ENCODE data around the gene ABHD3.
"Not testable (repeated sequence)": the region's sequence is repeated elsewhere in the genome, so short reads cannot be mapped to it uniquely, and the experiment has no call there.

Gene ABHD3

DNA sequence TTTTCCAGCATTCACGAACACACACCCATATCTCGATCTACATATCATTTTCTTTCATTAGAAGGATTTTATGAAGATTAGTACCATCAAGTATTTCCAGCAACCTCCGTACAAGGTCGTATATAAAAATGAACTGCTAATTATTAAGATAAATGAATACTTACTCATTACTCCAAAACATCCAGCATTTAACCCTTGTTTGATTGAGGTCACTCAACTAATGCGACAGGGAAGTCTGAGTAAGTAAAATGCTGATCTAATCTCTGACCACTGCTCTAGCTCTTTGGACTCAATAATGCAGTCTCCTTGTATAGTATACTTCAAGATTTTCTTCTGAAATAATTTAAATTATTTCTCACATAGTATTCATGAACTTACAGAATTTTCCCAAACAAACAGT lies 2.0 kb downstream of the ABHD3 start:
- no peak for DNase-seq

DNA sequence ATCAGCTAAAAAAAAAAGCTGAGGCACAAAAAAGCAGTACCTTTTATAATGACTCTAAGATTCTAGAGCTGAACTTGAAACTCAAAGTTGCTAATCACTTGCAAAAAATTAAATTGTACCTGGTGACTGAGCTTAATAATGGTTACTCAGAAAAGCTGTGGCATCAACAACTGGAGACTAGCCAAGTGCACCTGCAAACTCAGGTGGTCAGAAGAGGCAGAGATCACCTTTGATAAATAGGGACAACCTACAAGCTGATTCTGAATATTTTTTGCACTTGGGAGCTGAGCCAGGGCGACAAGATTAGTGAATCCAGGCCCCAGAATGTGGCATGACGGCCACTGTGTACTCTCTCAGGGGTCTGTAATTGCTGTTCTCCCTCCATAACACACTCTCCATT lies 3.0 kb downstream of the ABHD3 start:
- DNase-seq: no peak

DNA sequence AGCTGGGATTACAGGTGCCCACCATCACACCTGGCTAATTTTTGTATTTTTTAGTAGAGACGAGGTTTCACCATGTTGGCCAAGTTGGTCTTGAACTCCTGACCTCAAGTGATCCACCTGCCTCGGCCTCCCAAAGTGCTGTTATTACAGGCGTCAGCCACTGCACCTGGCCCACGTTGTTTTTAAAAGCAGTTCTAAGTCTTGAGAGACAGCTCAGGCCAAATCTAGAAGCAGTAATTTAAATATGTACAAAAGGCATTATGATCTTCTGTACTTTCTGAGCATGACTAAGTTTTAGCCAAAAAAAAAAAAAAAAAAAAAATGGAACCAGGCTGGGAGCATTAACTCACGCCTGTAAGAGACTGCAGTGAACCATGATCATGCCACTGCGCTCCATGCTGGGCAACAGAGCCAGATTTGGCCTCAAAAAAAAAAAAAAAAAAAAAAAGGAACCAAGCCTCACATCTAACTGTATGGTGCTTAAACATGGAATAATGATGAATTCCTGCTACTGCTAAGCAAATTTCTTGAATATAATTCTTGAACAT lies 4.0 kb downstream of the ABHD3 start:
- no peak for DNase-seq

DNA sequence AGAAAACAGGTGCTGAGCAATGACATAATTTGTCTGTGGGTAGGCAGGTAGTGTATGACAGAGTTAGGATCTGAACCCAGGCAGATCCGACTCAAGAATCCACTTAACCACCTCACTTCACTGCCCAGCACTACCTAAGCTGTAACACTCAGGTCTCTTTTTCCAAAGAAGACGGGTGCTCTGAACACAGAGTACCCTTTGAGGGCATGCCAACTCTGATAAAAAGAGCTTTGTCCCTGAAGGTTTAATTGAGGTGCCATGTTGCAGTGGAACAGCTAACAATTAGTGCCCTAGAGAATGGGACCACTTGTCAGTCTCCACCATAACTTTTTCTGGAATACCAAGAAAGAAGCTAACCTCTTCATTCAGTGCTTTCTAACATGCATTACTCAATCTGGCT lies 11.3 kb downstream of the ABHD3 start:
- DNase-seq: no peak

DNA sequence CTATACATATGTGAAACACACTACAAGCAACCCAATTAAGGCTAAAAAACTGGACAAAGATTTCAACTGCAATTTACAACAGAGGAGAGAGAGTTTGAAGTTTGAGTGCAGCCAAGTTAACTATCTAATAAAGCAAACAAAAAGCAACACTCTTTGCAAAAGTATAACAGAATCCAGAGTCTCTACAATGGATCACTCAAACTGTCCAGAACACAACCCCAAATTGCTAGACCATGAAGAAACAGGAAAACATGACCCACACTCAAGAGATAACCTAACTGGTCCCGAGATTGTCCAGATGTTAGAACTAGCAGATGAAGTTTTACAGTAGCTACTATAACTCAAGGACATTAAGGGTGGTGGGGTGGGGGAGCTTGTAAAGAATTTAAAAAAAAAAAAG lies 14.8 kb downstream of the ABHD3 start:
- DNase-seq: no peak

DNA sequence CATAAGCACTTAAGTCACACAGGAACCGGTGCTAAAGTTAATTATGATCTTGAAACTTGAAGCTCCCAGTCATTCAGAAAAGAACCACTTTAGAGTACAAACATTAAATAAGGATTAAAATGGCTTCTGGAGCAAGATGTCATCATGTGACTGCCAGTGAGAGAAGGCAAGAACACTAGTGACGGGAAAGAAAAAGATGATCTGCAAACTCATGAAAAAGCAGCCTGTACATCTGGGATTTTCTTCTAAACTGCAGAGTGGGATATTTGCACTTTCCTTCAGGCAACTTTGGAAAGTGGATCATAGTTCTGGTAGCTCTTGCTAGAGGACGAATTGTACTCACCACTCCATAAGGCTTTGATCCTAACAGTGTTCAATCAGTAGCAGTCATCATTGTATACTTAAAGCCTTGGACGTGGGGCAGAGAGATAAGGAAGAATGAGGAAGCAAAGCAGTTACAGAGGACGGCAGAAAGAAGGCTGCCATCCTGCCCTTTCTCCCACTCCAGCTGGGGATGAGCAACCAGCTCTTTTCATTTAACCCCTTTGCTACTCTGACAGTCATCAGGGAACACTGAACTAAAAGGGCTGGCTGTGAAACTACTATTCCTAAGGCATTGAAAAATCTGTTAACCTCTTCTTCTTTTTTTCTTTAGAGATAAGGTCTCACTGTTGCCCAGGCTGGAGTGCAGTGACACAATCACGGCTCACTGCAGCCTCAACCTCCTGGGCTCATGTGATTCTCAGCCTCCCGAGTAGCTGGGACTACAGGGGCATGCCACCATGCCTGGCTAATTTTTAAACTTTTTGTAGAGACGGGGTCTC lies 18.1 kb downstream of the ABHD3 start:
- peak; percentile 52 for DNase-seq

DNA sequence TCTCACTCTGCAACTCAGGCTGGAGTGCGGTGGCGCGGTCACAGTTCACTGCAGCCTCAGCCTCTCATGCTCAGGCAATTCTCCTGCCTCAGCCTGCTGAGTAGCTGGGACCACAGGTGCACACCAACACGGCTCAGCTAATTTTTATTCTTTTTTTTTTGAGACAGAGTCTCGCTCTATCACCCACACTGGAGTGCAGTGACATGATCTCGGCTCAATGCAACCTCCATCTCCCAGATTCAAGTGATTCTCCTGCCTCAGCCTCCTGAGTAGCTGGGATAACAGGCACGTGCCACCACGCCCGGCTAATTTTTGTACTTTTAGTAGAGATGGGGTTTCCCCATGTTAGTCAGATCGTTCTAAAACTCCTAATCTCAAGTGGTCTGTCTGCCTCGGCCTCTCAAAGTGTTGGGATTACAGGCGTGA lies 19.0 kb downstream of the ABHD3 start:
- DNase-seq: not testable (repeated sequence)

DNA sequence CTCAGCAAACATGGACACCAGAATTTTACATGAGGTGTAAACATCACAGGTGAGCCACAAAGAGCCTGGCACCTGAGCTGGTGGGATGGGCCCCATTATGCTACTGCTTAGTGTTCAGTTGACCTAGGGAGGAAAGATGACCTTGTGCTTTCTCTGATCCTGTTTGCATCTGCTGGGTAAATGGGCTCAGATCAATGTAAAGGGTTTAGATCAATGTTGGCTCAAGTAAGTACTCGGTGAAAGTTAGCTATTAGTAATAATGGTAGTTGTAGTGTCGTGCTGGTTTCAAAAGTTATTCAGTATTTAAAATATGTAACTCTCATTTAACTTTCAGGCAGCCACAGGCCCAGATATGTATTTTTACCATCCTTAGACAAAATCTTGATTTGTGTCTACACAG lies 19.8 kb downstream of the ABHD3 start:
- no peak for DNase-seq

DNA sequence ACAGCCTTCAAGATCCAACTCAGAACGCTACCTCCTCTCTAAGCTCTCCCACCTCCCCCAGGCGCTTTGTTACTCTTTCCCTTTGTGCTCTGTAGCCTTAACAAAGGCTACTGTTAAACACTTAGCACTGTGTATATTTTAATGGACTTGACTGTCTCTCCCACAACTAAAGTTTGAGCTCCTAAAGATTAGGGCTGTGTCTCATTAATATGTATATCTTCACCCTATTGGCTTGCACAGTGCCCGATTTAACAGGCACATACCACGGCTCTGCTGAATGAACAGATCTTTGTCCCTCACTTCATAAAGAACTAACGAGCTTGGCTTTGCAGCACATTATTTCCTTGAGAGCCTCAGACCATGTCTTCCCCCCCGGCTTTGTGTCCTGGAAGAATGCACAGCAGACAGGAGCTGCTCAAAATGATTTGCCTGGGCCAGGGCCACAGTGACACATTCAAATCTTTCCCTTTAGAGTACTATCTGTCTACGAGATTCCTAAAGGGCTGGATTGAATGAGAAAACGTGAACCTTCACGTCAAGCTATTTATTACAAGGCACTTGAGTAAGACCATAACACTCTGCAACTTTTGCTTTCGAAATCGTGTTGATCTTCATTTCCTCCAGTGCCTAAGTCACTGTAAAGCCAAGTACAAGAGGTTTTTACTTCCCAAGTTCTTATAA lies 22.1 kb downstream of the ABHD3 start:
- peak; percentile 79 for DNase-seq

DNA sequence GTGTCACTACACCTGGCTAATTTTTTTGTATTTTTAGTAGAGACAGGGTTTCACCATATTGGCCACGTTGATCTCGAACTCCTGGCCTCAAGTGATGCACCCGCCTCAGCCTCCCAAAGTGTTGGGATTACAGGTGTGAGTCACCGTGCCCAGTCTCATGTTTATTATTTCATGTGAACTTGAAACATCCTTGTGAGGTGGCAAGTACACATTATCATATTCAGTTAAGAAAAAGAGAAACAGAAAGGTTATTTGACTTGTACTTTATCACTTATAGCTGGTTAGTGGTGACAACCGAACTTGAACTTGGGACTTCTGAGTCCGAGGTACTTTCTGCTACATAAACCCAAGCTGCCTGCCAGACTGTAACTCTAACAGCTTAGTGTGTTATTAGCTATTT lies 24.4 kb downstream of the ABHD3 start:
- DNase-seq: no peak

DNA sequence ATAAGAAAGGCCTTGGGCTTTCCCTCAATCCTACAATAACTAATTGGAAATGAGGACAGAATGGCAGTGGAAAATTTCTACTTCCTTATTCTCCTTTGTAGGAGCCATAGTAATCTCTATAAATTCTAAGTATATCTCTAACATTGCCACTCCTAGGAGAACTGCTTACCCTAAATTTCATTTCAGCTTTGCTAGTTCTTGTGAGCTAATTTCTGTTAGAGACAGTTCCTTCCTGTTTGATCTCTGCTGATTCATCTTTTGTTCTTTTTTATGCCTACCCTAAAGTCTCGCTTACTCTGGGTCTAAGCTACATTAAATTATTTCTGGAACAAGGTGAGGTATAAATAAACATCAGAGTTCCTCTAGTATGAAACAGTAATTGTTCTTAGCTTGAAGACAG lies 25.7 kb downstream of the ABHD3 start:
- peak; percentile 18 for DNase-seq

DNA sequence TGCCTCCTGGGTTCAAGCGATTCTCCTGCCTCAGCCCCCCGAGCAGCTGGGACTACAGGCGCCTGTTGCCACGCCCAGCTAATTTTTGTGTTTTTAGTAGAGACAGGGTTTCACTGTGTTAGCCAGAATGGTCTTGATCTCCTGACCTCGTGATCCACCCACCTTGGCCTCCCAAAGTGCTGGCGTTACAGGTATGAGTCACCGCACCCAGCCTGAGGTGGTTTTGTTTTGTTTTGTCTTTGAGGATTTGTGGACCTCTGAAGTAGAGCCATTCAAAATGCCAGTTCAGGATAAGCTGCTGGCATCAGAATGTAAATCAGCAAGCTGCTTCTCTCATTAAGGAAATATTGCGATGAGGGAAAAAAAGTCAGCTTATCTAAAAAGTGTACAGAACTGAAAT lies 29.2 kb downstream of the ABHD3 start:
- DNase-seq: not testable (repeated sequence)

DNA sequence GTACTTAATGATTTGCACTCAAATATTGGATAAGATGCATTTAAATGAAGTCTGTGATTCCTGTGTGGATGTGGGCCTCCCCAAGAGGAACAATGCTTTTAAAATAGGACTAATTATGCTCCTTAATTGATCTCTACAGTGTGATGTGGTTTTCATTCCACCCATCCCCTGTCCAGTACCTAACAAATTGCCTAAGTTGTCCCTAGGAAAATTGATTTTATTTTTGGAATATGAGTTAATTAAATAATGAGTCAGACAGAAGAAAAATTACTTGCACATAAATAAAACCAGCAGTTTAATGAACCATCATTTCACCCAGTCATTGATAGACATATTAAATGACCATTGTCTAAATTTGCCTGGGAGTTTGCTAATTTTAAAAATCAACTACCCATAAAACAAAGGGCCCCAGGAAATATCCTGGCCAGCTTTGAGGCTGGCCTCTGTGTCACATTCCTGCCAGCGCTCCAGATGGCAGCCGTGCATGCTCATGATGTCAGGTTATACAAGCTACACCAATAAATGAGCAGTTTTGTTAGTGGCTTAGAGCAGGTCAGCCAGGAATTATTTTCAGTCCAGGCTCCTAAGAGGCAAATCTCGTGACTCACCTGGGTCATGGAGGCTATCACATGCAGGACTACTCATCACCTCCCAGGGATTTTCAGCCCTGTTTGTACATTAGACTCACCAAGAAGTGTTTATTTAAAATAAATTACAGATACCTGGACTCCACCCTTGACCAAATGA lies 31.9 kb downstream of the ABHD3 start:
- DNase-seq: no peak

DNA sequence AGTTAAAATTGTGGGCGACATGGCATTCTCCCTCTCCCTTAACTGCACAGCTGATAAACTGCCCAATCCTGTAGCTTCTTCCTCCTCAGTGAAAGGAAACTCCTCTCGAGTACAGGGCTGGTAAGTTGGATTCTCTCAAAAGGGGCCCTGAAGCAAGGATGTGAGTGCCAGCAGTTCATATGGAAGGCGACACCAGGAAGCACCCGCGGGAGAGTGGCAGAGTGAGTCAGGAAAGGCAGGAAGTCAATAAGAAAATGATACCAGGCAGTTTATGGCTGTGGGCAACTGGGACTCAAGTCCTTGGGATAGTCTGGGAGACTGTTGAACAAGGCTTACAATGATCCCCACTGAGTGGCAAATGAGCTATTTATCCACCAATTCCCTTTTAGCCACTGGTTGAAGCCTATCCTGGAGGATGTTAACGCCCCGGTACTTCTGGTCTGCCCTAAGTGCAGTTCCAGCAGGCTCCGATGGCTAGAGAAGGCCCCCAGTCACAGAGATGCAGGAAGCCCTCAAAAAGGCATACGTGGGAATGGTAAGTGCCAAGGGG lies 34.8 kb downstream of the ABHD3 start:
- DNase-seq: no peak

DNA sequence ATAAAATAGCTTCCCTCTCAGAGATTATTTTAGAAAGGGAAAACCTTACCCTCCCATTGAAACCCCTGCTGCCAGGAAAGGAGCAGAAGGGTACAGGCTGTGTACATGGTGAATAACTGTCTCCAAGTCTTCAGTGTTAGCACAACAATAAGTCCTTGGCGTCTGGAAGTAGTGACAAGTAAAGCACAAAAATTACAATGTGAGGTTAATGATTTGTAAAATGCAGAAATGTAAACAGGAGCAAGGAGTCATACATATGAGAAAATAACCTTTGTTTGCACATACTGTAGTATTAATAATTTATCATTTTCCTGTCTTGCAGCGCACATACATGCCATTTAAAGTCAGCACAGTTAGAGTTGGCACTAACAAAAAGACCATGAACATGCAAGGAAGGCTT lies 40.5 kb downstream of the ABHD3 start:
- DNase-seq: no peak

DNA sequence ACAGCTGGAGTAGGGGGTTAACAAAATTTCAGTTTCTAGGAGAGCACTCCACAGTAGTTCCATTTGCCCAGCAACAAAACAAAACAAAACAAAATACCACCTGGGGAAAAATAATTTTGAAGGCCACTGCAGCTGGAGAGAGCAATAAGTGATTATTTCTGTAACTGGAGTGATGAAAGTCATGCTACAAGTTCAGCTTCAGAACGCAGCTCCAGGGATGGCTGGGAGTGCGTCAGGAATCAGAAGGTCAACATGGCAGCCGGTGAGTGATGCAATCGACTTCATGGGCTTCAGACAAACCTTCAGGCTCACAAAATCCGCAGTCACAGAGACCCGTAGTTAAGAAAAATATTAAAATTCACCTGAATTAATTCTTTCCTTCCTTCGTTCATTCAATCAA lies 41.0 kb downstream of the ABHD3 start:
- no peak for DNase-seq

DNA sequence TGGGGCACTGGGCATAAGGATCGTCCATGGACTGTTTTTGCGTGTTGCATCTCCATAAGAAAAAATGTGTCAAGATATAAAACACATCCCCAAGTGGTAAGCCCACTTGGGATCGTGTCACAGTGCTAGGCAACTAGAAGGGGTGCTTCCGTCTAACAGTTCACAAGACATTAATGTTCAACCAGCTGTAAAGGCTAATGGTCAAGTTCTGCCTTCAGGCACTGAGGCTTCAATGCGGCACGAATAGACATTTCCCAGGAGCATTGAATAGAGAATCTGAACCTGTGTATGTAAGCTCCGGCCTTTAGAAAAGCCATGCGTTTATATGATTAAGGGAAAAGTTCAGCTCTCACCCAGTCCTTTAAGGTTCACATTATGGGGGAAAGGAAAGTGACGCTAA lies 42.0 kb downstream of the ABHD3 start:
- DNase-seq: no peak

DNA sequence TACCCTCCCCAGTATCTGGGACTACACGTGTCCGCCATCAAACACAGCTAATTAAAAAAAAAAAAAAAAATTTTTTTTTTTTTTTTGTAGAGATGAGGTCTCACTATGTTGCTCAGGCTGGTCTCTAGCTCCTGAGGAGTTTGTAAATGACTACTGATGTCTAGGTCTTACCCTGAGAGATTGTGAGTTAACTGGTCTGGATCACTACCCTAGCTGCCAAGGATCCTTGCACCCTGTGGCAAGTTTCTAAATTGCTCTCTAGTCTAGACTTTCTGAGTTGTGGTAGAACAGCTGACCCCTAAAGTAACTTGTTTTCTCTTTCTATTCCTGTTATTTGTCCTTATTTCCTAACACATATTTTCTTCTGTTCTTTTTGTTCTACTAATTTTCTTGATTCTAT lies 44.5 kb downstream of the ABHD3 start:
- no peak for DNase-seq

DNA sequence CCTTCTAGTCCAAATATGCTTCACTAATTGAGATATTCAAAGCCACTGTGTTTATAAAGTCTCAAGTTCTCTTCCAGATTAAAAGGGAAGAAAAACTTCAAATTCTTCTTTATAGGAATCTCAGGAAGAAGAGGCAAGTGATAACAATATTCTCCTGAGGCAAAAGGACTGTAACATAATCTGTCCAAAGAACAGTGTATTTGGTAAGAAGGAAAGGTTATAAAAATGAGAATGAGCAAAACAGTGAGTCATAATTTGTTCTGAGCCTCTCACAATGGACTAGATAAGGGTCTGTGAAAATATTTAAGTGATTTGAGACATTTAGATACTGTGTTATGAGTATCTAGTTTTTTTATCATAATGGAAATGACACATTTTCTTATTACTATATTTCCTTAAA lies 48.2 kb downstream of the ABHD3 start:
- DNase-seq: no peak

DNA sequence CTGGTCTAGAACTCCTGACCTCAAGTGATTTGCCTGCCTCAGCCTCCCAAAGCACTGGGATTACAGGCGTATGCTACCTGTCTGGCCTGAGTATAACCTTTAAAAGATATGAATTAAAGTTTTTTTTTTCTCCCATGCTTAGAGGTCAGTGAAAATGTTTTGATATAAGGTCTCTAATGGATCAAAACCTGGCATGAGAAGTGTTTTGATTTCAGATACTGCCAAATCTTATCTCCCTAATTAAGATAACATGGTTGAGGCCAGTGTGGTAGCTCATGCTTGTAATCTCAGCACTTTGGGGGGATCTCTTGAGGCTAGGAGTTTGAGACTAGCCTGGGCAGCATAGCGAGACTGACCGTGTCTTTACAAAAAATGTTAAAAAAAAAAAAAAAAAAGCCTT lies 51.2 kb downstream of the ABHD3 start:
- no peak for DNase-seq

DNA sequence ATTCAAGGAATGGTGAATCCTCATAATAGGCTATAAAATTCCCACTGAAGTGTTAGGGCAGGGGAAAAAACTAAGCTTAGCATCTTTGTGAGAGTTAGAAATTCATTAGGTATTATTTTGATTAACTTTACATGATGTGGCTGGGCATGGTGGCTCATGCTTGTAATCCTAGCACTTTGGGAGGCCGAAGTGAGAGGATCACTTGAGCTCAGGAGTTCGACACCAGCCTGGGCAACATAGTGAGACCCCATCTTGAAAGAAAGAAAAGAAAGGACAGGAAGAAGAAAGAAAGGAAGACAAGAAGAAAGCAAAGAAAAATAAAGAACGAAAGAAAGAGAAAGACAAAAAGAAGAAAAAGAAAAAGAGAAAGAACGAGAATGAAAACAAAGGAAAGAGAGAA lies 52.5 kb downstream of the ABHD3 start:
- no peak for DNase-seq

DNA sequence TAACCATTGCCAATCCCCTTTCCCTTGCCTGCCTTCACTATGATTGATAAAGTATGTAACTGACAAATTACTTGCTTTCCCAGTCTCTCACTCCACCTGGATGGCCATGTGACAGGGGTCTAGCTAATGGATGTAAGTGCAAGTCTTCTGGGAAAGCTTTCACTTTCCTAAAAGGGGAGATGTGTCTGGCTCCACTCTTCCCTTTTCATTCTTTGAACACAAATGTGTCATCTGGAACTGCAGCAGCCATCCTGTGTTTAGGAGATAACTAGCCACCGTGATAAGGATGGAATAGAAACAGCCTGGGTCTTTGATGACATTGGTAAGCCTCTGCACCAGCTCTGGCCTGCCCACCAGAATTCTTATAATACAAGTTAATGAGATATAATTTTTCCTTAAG lies 54.3 kb downstream of the ABHD3 start:
- no peak for DNase-seq

DNA sequence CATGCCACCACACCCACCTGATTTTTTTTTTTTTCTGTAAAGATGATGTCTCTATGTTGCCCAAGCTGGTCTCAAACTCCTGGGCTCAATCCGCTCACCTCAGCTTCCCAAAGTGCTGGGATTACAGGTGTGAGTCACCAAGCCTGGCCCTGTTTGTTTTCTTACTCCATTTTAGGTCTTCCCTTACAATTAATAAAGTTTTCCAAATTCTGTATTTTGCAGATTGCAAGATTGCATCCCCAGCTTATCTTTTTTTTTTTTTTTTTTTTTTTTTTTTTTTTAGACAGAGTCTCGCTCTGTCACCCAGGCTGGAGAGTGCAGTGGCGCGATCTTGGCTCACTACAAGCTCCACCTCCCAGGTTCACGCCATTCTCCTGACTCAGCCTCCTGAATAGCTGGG lies 64.2 kb downstream of the ABHD3 start:
- not testable (repeated sequence) for DNase-seq

Measured in GF-D8 (cell line).